NOMO-1 (cell line): ENCODE results near the gene HDAC6.
A peak's percentile ranks its signal among the peaks of the same experiment; 100 is the strongest.

Experiments used
- DNase-seq, 2 experiments: peaks; one replicate each; lab custom pipeline; 2025; ENCODE audit not compliant: unreplicated experiment in 2 of 2; lab: John Stamatoyannopoulos, UW

HDAC6 gene

GRCh38 chrX:48801280-48802088 is at the start of gene HDAC6:
Gene HDAC6, plus strand, starts transcription at chrX:48802067. Its CDS starts 626 bp downstream, at chrX:48802693.
- DNase-seq, result peak; percentile 95 to 96

GRCh38 chrX:48752498-48752897 is 49.4 kb upstream of the HDAC6 start:
- no peak for DNase-seq

- no peak for DNase-seq
Observed at GRCh38 chrX:48753708-48754228, 48.1 kb upstream of the HDAC6 start.

GRCh38 chrX:48754238-48754637 is 47.6 kb upstream of the HDAC6 start:
- no peak for DNase-seq

- DNase-seq, result no peak
Observed at GRCh38 chrX:48761674-48762471, 40.0 kb upstream of the HDAC6 start, which contains the start of gene GLOD5. Gene GLOD5, plus strand, starts transcription at chrX:48761747. Its CDS starts 44 bp downstream, at chrX:48761791.

GRCh38 chrX:48769230-48769629 is 32.6 kb upstream of the HDAC6 start:
- DNase-seq, result no peak

GRCh38 chrX:48770296-48770695 is 31.6 kb upstream of the HDAC6 start:
- DNase-seq, result no peak

GRCh38 chrX:48772602-48773001 is 29.3 kb upstream of the HDAC6 start:
- no peak for DNase-seq

- no peak for DNase-seq
Observed at GRCh38 chrX:48776818-48777439, 24.9 kb upstream of the HDAC6 start.

GRCh38 chrX:48779399-48779798 is 22.5 kb upstream of the HDAC6 start:
- DNase-seq, result no peak

GRCh38 chrX:48781705-48782104 is 20.2 kb upstream of the HDAC6 start:
- DNase-seq, result no peak

- DNase-seq, result no peak
Observed at GRCh38 chrX:48782216-48782615, 19.7 kb upstream of the HDAC6 start.

- DNase-seq, result no peak
Observed at GRCh38 chrX:48782795-48783194, 19.1 kb upstream of the HDAC6 start.

- DNase-seq, result no peak
Observed at GRCh38 chrX:48784726-48785125, 17.1 kb upstream of the HDAC6 start.

- DNase-seq, result no peak
Observed at GRCh38 chrX:48785186-48785539, 16.7 kb upstream of the HDAC6 start.

- DNase-seq, result no peak
Observed at GRCh38 chrX:48785540-48786214, 16.2 kb upstream of the HDAC6 start.

- DNase-seq, result no peak
Observed at GRCh38 chrX:48786341-48786800, 15.5 kb upstream of the HDAC6 start, which contains the start of gene GATA1. Gene GATA1, plus strand, starts transcription at chrX:48786590. Its CDS starts 4,520 bp downstream, at chrX:48791110.

- DNase-seq, result no peak
Observed at GRCh38 chrX:48786825-48787504, 14.9 kb upstream of the HDAC6 start.

- no peak for DNase-seq
Observed at GRCh38 chrX:48787505-48788443, 14.1 kb upstream of the HDAC6 start.
